HG03108 (cell line): Measurements from ENCODE around the gene FBXO5.

Experiments used
- ATAC-seq: cut with Tn5 transposase; IDR thresholded peaks from one replicate; pipeline ENCODE4 v1.9.1; 2021; ENCODE audit warnings: moderate library complexity; ENCODE audit not compliant: unreplicated experiment

FBXO5 gene

DNA sequence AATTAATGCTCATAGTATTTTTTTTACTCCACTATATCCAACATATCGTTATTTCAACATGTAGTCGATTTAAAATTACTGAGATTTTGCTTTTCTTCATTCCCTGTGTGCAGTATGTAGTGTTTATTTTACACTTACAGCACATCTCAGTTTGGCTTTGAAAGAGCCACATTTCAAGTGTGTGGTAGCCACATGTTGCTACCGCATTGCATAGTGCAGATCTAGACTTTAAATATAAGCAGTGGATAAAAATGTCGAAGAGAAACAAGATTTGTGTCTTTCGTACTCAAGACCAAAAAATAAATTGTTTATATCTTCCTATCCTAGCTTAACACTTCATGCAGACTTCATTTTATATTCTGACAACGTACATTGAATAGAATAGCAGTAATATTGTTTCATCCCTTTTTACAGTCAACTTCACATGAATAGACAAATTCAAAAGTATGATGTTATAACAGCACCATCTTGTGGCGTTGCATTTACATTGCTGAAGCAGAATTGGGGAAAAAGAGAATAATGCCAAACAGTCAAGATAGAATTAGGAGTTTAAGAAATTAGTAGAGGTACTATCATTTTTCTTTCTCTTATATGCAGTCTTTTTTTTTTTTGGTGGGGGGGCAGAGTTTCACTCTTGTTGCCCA lies 29.9 kb downstream of the FBXO5 start:
- ATAC-seq: no peak

DNA sequence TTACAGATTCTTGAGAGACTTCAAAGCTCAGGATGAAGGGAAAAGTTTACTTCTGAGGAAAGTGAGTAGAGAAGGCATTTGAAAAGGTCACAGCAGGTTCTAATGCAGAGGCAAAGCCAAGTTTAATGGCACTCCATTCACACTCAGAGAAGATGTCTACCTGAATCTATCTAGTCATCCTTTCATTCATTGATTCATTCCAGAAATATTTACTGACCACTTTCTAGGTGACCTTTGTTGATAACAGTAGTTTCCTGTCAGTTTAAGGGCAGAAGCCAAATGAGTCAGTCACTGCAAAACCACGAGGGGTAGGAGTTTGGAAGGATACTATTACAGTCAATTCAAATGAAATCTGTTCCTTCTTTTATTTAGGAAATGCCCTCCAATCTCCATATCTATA lies 30.8 kb downstream of the FBXO5 start:
- ATAC-seq: no peak

- ATAC-seq: no peak
These were observed 32.6 kb downstream of the FBXO5 start for GRCh38 chr6:152950240-152950639.

DNA sequence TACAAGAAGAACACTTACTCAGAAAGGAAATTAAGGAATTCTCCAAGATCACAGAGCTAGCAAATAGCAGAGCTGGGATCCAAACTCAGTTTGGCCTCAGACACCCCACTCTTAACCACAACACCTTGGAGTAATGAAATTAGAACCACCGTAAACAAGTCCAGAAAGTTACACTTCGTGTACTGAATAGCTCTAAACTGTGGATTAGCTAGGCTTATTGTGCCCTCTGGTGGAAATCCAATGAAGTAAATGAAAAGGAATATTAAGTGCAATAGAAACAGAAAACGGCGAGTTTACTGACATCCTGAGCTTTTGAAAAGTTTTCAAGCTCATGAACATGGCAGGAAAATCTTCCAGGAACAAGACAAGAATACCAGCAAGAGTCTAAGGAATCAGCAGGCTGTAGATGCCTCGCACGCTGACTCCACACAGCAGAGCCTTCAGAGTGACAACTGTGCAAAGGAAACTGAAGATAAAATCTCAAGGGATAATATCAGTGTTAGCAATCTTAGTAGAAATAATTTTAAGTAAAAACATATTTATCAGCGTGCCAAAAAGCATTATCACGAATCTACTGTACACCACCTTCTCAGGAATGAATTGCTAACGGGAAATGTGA lies 34.6 kb downstream of the FBXO5 start:
- ATAC-seq: no peak

GRCh38 chr6:152946995-152947394 lies 35.8 kb downstream of the FBXO5 start:
- no peak for ATAC-seq

- ATAC-seq: no peak
These were observed 36.4 kb downstream of the FBXO5 start for GRCh38 chr6:152946484-152946883.

DNA sequence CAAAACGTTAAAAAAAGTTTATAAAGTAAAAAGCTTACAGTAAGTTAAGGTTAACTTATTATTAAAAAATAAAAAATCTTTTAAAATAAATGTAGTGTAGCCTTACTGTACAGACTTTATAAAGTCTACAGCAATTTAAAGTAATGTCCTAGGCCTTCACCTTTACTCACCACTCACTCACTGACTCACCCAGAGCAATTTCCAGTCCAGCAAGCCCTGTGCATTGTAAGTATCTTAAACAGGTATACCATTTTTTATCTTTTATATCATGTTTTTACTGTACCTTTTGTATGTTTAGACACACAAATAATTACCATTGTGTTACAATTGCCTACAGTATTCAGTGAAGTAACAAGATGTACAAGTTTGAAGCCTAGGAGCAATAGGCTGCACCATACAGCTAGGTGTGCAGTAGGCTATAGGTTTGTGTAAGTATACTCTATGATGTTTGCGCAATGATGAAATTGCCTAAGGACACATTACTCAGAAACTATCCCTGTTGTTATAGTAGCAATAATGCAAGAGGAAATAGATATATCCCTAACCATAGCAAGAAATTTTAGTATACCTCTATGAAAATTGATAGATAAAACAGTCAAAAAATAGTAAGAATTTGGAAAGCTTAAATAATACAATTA lies 39.5 kb downstream of the FBXO5 start:
- ATAC-seq: no peak

GRCh38 chr6:152942319-152942869 lies 40.4 kb downstream of the FBXO5 start:
- ATAC-seq: no peak

- no peak for ATAC-seq
These were observed 41.1 kb downstream of the FBXO5 start for GRCh38 chr6:152941746-152942145.

GRCh38 chr6:152932865-152933264 lies 50.0 kb downstream of the FBXO5 start:
- ATAC-seq: no peak

DNA sequence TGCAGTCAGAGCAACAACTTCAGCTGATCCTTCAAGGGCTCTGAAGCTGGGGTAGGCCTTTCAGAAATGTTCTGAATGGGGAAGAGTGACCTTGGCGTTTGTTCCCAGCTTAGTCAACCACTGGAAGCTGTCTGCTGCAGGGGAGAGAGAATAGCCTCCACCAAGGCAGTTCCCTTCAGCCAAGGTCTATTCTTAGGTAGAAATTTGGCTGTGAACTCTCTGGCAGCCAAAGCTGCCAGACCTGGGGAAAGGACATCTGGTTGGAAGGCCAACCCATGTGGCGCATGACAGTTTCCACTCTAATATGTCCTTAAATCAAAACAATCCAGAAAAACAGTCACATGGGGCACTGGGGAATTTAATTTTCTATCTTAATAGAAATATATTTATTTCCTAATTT lies 60.1 kb downstream of the FBXO5 start:
- no peak for ATAC-seq
